Measurements from ENCODE around the gene AP3M1.

The AP3M1 gene

DNA sequence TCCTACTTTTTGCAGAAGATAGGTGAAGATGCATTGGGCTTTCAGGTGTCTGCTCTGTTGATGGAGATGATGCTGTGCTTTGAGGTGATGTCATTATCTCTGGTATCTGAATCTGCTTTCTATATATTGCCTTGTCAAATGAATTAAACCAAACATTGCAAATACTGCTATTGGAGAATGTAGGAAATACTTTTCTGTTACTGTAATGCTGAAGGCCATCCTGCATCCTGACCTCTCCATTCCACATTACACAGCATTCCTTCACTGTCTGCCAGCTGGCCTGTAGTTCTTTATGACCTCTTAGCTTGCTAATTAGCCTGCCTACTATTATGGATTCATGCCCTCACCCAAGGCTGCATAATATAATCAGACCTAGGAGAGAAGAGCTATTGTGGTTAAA is 79.5 kb downstream of the AP3M1 start:
- no peaks in the 10 kb centered on the region; the same call in 1 of the 2 replicates for H3K4me1 ChIP-seq
- no peak overlapping the region for H3K4me3 ChIP-seq (ENCODE audit: low read depth, low read length)
- peaks cover 6% of the 10 kb centered on the region for H3K36me3 ChIP-seq
- TF ChIP-seq, protein P1, sequence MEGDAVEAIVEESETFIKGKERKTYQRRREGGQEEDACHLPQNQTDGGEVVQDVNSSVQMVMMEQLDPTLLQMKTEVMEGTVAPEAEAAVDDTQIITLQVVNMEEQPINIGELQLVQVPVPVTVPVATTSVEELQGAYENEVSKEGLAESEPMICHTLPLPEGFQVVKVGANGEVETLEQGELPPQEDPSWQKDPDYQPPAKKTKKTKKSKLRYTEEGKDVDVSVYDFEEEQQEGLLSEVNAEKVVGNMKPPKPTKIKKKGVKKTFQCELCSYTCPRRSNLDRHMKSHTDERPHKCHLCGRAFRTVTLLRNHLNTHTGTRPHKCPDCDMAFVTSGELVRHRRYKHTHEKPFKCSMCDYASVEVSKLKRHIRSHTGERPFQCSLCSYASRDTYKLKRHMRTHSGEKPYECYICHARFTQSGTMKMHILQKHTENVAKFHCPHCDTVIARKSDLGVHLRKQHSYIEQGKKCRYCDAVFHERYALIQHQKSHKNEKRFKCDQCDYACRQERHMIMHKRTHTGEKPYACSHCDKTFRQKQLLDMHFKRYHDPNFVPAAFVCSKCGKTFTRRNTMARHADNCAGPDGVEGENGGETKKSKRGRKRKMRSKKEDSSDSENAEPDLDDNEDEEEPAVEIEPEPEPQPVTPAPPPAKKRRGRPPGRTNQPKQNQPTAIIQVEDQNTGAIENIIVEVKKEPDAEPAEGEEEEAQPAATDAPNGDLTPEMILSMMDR (IDR thresholded peaks at IDR 0.05; ENCODE audit: low read depth, low read length) = no peak
- H3K9me3 ChIP-seq = no peaks in the 10 kb centered on the region
- H3K27me3 ChIP-seq = no peaks in the 10 kb centered on the region
- DNase-seq = no peak
